GM21515 (cell line): ENCODE measurements around the gene UBL7.

Source experiments
- ATAC-seq: cut with Tn5 transposase; IDR thresholded peaks from one replicate; pipeline ENCODE4 v1.9.1; 2021; ENCODE audit not compliant: unreplicated experiment

Gene UBL7

DNA sequence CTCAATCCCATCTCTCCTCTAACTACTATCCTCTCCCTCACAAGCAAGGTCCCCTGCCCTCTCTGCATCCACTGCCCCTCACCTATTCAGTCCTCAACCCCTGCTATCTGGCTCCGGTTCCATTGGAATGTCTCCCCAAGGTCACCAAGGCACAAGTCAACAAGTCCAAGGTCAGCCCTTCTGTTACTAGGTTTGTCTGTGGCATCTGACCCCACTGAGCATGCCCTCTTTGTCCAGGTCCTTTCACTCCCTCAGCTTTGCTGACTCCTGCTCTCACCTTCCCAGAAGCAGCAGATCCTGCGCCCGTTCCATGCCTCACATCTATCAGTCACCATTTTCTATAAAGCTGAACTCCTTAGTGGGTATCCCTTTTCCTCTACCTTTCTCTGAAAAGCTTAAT is 18.9 kb downstream of the UBL7 start:
- no peak for ATAC-seq

DNA sequence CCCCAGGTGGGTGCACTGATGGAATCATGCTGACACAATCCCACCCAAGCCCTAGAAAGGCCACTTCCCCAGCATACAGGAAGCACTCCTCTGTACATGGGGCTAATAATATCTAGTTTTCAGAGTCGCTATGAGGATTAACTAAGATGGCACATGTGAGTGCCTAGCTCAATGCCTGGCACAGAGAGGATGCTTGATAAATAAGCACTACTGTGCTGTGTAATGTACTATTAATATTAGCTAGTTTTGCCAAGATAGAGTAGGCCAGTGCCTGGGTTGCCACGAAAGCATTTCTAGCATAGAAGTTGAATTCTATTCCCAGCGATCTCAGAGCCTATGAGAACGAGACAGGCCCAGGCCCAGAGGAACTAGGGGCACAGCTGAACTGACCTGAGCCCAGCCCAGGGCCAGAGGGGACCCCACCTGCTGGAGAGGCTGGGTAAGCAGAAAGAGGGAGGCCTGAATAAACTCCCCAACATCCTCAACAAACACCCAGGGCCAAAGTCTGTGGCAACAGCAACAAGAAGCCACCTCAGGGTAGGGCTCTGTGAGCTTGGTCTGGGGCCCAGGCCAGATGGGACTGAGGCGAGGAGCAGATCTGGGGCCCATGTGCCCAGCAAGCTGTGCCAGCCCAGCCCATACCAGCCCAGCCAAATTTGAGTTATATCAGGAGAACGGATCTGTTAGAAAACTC is 19.6 kb downstream of the UBL7 start:
- no peak for ATAC-seq

DNA sequence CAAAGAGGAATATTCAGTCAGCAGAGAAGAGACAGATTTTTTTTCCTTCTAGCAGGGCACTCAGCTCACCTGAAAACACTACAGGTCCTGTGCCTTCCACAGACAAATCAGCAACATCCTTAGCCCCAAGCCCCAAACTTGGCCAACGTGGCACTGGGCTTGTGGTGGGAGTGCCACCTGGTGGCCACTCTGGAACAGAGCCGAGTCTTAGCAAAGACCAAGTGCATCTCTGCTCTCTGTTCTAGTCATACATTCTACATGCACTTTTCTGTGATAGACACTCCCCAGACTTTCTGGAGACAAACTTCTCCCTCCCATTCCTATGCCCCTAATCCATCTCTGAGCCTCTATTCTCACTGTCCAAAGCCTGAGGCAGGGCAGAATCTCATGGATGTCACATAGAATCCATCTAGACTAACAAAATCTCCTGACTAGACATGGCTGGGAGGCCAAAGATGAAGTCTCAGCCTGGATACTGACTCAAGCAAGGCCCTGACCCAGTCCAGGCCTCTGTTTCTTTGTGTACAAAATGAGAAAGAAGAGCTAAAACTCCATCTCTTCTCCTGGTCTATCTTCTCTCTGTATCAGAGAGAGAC is 22.1 kb downstream of the UBL7 start:
- ATAC-seq = no peak

DNA sequence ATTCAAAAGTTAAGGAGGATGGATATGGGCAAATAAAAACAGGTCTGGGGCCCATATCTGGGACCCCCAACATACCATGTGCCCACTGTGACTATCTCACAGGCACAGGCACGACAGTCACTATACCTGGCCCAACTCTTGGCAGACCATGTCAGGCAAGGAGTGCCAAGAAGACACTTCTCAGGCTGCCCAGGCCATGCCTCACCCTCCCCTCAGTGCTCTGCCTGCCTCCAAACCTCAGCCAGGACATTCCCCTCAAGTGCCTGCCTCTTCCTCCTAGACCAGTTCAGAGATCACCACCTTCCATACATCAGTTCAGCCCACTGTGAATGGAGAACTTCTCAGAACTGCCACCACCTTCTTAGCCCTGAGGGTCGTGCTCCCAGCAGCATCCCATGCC is 22.8 kb downstream of the UBL7 start:
- no peak for ATAC-seq

GRCh38 chr15:74434263-74435136 is 26.5 kb downstream of the UBL7 start:
- ATAC-seq = no peak

GRCh38 chr15:74433592-74434262 is 27.2 kb downstream of the UBL7 start, which contains the start of gene SEMA7A:
Gene SEMA7A, minus strand, starts transcription at chr15:74433958. Its CDS starts 40 bp downstream, at chr15:74433918.
- ATAC-seq = peak; percentile 54

DNA sequence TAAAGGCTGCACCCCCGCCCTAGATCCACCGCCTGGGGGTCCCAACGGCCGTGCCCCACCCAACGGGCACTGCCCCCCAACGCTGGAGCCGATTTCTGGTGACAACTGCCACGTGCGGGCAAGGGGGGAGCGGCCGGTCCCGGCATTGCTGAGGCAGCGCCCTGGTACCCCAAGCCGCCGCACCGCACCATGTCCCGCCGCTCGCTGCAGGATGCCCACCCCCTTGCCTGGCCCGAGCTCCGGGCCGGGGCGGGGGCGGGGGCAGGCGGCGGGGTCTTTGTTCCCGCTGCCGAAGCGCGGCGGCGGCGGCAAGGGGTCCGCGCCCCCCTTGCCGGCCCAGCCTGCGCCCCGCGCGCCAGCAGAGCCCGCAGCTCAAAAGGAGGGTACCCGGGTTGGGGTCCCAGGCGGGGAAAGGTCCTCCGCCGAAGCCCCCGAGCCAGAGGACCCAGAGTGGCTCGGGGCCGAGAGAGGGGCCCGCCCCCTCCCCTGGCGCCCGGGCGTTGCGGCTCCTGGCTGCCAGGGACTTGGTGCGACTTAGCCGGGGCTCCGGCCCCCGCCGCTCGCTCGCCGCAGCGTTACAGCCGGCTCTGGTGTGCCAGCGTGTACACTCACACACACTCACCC is 27.9 kb downstream of the UBL7 start:
- peak; percentile 11 for ATAC-seq

GRCh38 chr15:74432271-74432967 is 28.5 kb downstream of the UBL7 start:
- no peak for ATAC-seq

DNA sequence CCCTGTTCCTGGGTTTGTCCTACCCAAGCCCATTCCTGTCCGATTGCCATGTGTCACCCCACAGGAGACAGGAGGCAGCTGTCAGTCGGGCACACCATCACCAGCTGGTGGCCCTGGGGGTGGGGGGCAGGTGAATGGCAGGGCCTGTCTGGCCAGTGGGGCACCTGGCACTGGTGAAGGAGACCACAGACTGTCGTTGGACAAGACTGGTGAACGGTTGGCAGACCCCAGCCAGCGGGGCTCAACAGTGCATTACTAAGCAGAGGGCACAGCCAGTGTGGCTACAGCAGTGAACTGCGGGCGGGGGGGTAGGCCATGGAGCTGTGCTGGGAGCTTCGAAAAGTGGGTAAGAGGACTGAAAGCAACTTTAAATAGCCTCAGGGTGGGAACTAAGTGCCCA is 29.3 kb downstream of the UBL7 start:
- no peak for ATAC-seq

GRCh38 chr15:74431116-74431515 is 29.8 kb downstream of the UBL7 start:
- ATAC-seq = no peak

GRCh38 chr15:74430510-74430951 is 30.4 kb downstream of the UBL7 start:
- ATAC-seq = no peak

DNA sequence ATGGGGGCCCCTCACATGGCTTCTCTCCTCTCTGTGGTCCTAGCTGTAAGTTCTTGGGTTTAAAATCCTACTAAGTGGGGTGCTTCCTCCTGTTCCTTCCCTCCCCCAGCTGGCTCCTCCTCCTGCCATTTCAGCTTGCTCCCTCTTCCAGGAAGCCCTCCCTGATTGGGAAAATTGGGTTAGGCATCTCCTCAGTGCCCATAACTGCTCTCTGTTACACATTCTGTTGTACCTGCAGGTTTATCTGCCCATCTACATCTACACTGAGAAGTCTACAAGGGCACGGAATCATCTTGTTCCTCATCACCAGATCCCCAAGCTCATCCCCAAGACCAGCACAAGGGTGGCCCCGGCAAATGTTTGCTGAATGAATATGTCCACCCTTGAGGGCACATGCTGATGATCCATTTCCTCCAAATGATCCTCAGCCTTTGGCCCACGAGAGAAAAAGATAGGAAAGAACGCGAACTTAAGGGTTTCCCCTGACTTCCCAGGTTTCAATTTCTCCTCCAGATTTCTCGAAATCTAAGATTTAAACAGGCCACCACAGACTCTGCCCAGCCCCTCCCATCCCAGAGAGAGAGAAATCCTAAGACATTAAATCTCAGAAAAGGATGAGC is 31.1 kb downstream of the UBL7 start:
- no peak for ATAC-seq

DNA sequence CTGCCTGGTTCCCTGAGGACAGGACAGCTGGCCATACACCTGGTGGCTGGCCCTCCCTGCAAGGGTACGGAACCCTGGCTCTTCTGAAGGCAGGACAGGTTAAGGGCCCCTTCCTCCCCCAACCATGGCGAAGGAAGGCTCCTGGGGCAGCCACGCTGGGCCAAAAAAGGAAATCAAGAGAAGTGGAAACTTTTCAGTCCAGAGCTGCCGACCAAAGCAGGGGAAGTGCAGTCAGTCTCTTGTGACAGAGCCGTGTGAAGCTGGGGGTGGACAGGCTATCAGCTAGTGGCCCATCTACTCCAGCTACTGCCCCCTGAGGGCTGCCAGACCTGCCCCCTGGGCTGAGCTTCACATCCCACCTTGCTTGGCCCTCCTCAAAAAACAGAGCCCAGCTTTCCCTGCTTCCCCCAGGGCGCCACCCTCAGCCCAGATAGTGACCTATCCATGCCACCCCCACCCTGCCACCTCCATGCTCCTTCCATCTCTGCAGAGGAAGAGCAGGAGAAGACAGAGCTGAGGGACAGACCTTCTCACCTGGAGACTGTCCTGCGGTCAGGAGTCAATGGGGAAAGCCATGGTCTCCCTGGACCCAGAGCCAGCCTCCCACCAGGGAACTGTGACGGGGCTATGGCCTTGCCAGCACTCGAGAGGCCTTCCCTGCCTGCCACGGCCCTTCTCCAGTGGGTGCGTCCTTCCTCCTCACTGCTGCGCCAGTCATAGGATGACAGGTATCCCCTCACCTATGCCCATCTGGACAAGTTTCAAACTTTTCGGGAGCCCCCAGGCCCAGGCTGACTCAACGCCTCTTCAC is 31.8 kb downstream of the UBL7 start:
- ATAC-seq = no peak

GRCh38 chr15:74428442-74428787 is 32.5 kb downstream of the UBL7 start:
- no peak for ATAC-seq

DNA sequence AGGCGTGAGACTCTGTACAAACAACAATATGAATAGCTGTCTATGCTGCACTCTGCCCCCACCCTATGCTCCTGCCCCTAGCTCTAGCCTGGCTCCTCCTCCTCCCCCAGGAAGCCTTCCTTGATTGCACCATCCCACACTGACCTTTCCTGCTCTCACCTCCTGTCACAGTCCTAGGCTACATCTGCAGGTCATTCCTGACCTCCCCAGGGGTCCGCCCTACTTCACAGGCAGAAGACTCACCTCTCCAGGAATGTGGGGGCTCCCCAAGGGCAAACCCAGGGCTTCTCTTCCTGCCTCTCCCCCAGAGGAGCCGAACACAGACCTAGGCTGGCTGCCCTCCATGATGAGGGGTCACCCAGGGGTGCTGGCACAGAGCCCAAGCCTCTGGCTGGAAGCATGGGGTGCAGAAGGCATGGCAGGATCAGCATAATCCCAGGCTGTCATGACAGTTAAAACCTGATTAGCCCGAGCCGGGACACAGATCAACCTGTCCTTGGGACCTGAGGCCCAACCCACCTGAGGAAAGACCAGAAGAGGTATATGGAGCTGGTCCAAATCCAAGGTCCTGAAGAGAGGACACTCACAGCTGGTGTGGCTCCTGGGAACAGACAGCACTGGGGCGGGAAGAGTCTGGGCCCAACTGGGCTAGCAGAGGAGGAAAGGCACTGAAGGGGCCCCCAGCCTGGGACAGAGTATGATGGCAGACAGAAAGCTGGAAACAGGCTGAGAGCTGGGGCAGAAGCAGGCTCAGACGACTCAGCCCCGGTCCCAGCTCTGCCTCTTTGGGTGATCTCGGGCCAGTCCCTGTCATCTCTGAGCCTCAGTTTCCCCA is 33.1 kb downstream of the UBL7 start:
- no peak for ATAC-seq

DNA sequence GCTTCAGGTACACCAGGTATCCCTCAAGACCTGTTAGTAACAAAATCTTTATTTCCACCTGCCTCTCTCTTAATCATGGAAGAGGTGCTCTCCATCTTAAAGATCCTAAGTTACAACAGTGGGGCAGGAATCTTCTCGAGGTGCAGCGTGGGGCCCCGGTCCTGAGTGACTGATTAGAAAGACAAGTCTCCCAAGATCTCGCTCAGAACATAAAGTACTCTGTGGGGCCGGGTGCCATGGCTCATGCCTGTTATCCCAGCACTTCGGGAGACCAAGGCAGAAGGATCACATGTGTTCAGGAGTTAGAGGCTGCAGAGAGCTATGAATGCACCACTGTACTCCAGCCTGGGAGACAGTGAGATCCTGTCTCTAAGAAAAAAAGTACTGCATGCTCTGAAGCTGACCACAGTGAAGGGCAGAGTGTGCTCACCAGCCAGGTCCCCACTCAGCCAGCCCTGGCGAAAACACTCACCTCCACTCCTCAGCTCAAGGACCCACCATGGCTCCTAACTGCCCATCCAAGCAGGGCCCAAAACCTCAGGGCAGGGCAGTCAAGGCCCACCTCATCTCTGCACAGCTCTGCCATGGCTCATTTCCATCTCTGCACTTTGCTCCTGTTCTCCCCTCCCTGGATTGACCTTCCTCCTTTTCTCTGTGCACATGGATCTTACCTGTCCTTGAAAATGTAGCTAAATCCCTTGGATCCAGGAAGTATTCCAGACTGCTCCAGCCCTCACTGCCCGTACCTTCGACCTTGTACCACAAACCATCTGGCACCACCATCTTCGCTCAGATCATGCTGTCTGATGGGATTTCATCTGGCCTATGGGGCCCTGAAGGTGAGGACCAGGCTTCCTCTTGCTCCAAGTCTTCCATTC is 34.3 kb downstream of the UBL7 start:
- no peak for ATAC-seq

DNA sequence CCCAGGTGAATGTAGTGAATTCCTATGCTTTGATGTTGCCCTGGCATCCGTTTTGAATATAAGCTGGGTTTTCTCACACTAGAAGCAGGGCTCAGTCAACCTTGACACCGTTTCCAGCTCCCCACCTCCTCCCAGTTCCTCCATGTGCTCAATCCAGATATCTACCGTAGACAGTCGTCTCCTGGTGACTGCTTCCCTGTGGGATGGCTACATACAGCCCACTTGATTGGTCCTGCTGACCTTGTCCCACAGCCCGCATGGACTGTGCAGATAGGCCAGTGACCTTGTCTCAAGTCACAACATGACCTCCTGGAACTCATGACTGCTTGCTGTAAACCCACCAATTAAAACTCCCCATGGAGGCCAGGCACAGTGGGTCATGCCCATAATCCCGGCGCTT is 35.3 kb downstream of the UBL7 start:
- ATAC-seq = no peak
